GM21737 (cell line): ENCODE measurements around the gene PFDN1.
A peak's percentile ranks its signal among the peaks of the same experiment; 100 is the strongest.

Source experiments
- ATAC-seq: cut with Tn5 transposase; IDR thresholded peaks from one replicate; pipeline ENCODE4 v1.9.1; 2021; ENCODE audit warnings: mild to moderate bottlenecking, moderate library complexity; ENCODE audit not compliant: unreplicated experiment

Gene PFDN1

DNA sequence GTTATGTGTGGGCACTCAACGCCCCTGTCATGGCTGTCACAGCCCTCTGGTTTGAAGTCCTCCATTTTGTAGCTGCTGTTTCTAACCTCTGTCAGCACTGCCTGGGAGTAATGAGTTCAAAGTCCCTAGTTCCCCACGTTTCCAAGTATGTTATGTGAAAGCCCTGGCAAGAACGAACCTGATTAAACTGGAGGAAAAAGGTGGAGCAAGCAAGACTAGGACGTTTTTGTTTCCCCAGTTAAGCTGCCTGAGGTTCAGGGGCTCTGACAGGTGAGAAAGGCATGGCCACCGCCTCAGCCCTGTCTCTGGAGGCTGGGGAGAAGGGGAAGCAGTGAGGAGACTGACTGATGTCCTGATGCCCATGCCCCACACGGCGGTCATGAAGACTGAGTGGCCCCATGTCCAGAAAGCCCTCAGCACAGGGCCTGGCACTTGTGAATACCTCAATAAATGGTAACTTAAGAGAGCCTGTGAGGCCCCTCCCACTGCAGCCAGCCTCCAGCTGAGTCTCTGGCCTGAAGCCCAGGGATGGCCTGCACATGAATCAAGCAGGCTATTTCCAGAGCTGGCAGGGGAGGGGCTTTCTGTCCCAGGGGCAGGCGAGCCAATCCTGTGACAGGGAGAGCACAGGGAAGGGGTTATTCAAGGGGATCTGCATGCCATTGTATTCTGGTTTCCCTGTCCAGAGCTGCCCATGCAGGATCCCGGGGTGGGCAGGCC is 61.8 kb downstream of the PFDN1 start:
- ATAC-seq: no peak

DNA sequence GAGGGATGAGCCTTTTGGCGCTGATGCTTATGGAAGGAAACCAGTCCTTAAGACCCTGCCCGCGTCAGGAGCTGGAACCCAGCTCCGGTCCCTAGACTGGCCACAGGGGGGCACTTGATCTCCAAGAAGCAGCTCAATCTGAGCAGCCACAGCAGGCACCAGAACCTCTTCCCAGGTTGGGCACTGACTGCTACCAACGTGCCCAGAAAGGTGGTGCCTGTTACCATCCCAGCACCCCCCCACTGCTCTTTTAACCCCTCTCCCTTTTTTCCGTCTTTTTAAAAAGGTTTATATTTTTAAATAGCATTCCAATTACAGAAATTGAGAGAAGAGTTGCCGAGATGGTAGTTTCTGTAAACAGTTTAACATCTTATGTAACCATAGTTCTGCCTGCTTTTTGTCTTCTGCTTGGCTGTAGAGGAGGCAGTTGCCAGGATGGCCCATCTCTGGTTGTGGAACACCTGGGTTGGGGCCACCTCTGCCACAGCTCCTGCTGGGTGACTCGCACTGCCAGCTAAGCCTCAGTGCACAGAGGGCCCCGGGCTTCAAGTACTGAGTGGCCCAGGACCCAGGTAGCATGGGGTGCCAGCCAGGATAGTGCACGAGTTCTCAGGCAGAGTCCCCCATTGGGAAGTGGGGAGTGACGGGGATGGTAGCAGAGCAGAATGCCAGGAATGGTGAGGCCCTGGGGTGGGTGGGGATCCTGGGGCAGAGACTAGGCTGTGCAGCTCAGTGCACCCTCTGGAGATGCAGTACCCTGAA is 62.8 kb downstream of the PFDN1 start:
- no peak for ATAC-seq

DNA sequence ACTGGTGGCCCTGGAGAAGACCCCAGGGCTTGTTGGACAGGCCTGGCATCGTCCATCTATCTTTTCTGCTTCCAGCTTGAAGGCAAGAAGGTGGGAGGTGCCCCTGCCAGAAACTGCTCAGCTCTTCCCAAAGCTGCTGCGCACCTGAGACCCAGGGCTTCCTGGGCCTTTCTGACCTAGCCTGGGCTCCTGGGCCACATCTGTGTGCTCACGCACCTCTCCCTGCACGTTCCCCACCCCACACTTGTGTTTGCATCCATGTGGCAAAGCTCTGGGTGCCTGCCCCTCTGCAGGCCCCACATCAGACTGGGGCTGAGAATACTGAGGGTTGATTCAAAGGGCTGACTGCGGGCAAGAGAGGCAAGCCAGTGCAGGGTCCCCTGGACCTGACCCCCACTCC is 63.4 kb downstream of the PFDN1 start:
- ATAC-seq: no peak

DNA sequence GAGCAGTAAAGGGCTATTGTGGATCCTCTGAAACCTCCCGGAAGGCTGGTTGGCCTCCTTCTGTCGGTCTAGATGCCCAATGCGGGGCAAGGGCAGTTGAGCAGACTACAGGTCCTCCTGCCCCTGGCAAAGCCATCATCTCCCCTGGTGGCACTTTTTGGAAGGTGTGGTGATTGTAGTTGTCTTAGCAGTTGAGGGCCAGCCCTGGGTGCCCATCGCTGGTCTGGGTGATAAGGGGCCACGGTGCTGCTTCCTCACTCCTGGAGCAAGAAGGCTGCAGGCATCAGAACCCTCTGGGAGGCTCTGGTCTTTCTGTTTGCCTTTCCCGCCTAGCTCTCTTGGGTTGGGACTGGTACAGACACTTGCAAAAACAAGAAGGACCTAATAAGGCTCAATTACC is 64.1 kb downstream of the PFDN1 start:
- ATAC-seq: no peak

DNA sequence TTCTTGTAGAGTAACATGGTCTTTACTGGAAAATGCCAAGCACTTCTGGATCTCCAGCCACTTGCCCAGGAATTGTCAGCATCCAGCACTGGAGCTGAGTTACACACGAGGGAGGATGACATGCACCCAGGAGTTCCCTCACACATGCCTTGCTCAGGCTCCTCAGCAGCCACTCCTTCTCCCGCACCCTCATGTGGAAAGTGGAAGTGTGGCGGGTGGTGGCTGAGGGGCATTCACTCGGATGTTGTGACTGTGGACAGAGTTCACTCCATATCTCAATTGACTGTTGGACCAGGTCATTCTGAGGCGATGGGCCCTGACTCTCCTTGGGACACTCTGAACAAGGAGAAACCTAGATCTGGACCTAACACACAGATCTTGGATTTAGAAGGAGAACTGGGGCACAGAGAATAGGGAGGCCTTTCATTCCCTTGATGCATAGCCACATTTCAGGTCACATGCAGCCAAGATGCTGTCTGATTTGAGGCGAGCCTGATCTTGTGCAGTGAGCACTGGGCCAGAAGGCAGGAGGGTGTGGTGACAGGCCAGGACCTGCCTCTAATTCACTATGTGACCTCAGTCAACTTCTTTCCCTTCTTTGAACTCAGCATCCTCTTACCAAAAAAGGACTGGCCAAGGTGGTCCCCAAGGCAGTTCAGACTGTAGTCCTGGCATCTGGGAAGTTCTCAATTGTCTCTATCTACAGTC is 65.9 kb downstream of the PFDN1 start:
- no peak for ATAC-seq

DNA sequence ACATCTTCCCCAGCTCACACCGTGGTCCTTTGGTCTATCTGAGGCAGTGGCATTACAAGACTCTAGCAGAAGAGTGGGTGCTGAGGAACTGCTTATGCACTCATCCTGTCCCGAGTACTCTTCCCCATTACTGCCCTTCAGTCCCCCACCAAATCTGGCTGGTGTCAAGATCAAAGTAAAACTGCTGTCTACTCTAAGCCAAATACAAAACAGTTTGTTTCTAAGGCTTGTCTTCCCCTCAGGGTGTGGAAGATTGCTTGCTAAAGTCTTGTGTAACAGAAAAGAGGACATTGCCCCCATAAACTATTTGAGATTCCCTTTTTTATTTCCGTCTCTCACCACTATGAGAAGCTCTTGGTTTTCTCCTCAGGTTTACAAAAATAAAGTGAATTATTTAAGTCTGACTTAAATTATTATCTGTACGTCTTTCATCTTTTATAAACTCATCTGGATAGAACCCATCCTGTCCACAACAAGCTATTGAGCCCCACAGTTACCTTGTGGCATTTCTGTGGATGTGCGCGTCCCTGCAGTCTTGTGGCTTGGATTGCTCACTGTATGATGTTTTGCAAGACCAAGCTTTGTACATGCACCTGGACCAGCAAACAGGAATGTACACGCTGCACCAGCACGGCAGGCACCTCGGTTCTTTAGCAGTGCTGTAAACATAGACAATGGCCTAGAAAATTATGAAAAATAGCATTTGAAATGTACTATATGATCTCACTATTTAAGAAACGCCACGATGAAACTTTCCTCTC is 66.9 kb downstream of the PFDN1 start:
- no peak for ATAC-seq

DNA sequence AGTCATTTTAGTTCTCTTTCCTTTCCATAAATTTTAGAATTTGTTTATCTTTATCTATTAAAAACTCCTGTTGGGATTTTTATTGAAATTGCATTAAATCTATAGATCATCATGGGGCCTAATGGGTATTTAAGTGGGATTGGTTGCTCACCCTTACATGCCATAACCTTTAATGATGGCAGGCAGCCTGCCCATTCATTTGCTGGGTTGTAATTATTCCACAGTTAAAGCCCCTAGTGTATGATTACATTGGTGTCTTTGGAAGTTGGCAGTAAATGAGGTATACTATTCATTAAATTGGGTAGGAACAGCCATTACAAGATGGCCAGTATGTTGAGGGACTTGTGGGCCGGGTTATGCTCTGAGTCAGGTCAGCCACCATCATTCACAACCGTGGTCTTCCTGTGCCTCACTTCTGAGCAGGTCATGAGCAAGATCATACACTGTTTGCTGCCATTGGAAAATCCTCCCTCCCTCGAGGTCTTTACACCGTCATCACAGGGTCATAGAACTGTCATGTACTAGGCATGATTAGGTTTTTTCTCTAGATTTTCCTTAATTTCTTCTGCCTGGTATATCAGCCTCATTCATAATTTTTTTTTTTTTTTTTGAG is 68.4 kb downstream of the PFDN1 start:
- no peak for ATAC-seq

DNA sequence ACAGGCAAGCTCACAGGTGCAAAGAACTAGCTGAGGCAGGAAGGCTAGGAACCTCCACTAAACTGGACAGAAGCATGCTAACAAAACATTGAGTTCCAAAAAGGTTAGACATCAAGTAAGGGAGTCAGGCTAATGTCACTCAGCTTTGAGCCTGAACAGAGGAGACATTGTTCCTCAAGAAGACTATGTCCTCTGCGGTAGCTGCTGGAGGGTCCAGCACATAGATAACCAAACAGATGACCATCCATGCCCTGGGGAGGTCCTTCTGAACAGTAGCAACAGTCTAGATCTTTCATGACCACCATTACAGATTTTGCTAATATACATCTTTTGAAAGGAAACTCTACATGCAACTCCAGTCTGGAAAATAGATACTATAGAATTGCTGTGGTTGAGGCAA is 70.2 kb downstream of the PFDN1 start:
- no peak for ATAC-seq

DNA sequence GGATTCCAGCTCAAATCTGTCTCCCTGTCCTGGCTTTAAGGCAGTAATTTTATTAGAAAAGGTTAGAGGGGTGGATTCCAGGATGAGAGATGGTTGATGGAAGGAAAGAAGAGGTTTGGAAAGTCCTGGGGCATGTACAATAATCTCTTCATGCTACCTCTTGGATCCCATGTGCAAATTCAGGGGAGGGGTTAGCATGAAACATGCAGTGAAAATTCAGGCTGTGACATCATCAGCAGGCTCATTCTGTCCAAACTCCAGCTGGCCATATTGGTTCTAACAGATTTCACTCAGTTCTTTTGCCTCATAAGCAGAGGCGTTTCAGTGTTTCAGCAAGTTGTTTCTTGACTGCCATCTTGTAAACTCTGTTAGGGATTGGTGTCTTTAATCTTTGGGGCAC is 72.5 kb downstream of the PFDN1 start:
- ATAC-seq: no peak

DNA sequence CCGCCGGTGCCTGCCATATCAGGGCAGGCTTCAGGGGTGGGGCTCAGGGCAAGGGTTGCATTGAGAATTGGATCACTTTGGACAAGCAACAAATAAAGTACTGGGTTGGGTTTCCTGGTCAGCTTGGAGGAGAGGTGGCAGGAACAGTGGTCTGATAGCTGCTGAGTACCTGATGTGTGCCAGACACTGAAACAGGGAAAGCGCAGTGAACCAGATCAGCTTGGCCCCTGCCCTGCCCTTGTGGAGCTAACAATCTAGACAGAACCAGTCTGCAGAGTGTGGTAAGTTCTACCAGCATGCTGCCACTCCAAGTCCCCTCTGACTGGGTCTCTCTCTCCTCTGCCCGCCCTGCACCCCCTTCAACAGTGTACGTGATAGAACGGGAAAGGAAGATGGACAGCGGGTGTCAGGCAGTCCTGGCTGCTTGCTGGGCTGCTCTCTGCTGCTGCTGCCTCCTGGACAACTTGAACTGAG is 74.5 kb downstream of the PFDN1 start:
- ATAC-seq: no peak

DNA sequence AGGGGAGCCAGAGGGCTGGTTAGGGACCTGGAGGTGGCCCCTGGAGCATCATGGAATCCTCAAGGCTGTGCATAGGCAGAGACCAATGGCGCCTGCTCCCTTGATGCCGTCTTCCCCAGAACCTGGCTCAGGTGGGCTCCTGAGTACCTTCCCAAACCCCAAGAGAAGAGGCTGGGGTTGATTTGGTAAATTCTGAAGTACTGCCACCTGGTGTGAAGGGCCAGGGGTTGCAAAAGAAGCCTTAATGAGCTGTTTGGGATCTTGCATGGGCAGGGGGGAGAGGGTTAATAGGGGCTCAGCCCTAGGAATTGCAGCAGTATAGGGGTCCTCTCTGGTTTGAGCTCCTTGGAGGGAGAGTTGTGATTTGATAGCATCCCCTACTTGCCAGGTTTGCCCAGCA is 75.9 kb downstream of the PFDN1 start:
- ATAC-seq: no peak

DNA sequence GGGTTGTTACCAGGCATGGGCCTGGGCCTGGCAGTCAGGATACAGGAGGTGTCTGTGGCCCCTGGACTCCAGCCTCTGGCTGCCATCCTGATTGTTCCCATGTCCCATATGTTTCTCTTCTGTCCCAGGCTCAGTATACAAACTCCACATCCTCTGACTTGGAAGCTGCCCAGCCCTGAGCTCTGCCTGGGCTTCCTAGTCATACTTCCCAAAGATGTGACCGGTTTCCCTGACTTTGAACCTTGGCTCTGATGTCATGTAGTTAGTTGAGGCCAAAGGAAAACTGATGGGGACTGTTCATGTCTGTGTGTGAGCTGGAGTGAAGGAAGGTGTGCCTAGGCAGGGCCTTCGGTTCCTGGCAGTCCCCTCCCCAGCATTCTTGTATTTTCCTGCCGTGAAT is 77.5 kb downstream of the PFDN1 start:
- ATAC-seq: no peak

DNA sequence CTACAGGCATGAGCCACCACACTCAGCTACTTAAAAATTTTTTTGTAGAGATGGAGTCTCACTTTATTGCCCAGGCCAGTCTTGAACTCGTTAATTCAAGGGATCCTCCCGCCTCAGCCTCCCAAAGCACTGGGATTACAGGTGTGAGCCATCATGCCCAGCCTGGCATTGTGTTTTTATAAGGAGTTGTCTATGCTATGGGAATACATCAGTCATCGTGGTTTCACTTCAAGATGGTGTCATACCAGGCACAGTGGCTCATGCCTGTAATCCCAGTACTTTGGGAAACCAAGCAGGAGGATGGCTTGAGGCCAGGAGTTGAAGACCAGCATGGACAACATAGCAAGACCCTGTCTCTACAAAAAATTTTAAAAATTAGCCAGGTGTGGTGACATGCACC is 78.2 kb downstream of the PFDN1 start:
- ATAC-seq: no peak

DNA sequence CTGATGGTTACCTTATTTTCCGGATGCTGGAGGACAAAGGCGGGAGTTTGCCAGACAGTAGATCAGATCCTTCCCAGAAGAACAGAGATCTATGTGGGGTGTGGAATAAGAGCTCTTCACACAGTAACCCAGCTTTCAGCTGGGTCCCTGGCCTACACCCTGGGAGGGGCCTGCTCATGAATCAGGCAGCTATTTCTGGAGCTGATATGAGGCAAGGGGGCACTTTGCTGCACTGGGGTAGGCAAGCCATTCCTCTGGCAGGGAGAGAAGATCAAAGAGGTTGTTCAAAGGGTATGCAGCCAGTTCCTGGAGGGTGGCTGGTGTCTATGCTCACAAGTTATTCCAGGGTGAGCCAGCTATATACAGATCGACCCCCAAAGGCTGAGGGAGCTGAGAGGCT is 79.3 kb downstream of the PFDN1 start:
- no peak for ATAC-seq

DNA sequence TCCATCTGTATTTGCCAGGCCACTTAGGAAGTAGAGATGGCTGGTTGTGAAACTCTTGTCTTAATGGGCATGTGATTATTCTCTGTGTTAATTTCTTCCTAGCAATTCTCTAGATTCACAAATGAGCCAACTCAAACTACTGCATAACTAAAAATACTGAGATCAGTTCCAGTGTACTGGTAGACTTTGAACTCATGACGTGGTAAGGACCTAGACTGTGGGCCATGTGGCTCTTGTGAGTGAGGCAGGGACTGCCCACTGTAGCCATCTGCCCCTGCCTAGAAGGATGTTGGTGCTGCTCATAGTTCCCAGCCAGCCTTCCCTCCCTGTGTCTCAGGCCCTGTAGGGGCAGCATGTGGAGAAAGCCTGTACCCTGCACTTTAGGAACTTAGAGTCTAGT is 80.5 kb downstream of the PFDN1 start:
- no peak for ATAC-seq

DNA sequence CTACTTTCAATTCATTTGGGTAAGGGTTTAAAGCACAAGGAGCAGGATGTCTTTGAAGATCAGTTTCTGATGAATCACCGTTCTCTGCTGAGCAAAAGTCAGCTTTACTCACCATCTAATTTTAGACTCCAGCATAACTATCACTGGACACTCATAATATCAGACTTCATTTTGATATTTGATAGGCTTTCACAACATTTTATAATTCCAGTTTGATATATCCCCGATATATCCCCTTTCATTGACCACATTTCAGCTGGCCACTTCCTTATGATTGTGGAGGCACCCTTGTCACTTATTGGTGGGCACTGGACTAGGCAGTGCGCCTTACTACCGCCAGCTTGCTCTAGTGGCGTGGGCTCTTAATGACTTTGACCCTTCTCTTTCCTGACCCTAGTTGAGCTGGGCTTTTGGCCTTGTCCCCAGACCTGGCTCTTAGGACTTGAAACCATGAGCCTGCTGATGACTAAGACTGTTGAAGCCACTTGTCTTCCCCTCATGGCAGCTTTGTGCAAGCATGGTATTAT is 81.1 kb downstream of the PFDN1 start:
- no peak for ATAC-seq

DNA sequence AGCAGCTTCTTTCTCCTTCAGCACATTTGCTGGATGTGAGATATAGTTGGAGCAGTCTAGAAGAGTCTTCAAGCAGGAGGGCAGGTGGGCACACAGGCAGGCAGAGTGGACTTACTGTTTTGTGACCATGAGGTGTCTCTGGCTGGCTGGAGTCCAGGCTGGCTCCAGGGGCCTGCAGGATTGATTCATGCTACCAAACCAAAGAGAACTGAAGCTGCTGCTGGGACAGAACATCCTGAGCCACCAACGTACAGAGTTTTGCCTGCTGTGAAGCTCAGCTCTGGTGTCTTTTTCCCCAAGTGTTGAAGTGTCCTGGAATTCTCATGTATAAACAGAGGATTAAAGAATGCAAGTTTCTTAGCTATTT is 82.2 kb downstream of the PFDN1 start:
- ATAC-seq: no peak

DNA sequence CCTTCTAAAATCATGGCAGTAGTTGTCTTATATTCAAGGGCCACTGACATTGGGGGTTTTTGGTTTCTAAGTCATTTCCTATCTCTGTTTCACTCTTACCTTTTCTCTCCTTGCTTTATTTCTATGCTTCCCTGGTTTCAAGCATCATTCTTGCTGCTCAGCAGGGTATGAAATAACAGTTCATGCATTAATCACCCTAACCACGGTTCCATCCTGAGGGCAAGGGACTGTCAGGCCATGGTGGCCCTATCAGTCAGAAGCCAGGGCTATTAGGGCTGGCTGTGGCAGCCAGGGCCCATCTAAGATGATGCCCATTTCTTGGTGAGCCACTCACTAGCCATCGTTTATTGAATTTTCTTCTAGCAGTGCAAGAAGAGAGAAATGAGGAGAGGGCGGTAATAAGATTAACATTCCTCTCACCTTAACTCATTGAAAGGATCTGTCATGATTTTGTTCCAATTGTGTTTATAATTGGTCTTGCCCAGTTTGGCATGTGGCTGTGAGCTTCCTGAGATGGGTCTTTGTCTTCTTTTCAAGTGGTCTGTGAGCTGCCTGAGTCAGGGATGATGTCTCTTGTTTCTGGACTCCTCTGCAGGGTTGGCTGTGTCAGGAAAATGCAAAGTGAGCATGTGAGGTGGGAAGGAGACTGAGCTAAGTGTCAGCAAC is 82.7 kb downstream of the PFDN1 start:
- ATAC-seq: peak; percentile 68

DNA sequence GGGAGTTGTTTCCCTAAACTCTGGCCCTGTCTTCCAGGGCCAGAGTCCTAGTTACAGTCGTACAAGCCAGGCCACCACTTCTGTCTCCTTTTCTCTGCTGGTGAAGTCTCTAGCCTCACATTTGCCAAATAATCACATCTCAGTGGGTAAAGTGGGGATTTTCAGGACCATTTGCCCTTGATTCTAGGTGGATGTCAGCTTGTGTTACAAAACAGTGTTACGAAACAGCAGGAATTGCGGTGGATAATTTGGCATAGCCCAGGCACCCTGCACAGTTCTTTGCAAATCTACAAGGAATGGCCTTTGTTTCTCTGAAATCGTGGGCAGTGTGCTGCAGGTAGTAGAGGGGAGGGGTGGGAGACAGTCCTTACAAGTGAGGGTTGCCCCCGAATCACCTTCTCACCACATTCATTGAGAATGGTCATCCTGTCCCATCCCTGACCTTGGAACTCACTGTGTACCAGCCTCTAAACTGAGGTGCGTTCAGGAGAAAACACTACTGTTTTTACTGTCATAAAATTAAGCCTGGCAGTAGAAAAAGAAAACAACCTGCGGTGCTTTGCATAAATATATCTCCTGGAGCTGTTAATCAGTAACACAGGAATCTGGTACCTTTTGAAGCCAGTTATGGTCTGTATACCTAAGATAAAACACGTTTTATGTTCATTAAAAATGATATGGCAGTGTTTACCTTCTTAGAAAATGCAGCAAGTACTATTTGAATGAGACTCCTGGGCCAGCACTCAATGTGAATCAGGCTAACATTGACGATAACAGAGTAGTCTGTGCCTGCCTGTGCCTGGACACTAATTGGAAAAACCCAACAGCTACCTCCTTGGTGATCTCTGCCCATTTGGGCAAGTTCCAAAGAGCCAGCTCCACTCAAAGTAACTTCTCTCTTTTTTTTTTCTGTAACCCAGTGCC is 83.6 kb downstream of the PFDN1 start:
- peak; percentile 7 for ATAC-seq
